ENCODE measurements around the gene ZNF473. TPM values are rescaled to one million over a fixed set of nuclear protein-coding genes. Genes with fewer than 3 reads are reported as not detected.

ZNF473 gene
- total RNA-seq, 1 donor from 2014 or later = 9.7 TPM

- H3K27ac Mint-ChIP-seq (ENCODE audit: unreplicated experiment) = peak within 1 kb of the TSS; percentile 100
- Histone ChIP-seq H3K27me3 (ENCODE audit: insufficient read depth, low read length) (no peaks in the 10 kb centered on the region), H3K9ac (ENCODE audit: low read length) (peak within 1 kb of the TSS; percentile 95), H4K20me1 (ENCODE audit: insufficient read depth, low read length) (peaks cover 28% of the 10 kb centered on the region), H3K27ac (ENCODE audit: low read depth, low read length) (peak within 1 kb of the TSS; percentile 96), H3K4me3 (ENCODE audit: insufficient read depth, low read depth, low read length) (peak within 1 kb of the TSS; percentile 95), H2AFZ (ENCODE audit: low read depth, low read length) (peak within 1 kb of the TSS; percentile 95), H3K36me3 (ENCODE audit: insufficient read depth, low read length) (peaks cover 2% of the 10 kb centered on the region), H3K79me2 (ENCODE audit: insufficient read depth, low read length) (peaks cover 78% of the 10 kb centered on the region), H3K4me2 (ENCODE audit: low read length) (peak within 1 kb of the TSS; percentile 94), H3K9me3 (ENCODE audit: insufficient read depth, low read depth, low read length) (no peaks in the 10 kb centered on the region), H3K4me1 (ENCODE audit: insufficient read depth, low read length) (peaks cover 10% of the 10 kb centered on the region)
- peaks cover 10% of the 10 kb centered on the region for H3K4me1 Mint-ChIP-seq (ENCODE audit: low read depth, unreplicated experiment)
- H3K4me3 Mint-ChIP-seq (ENCODE audit: unreplicated experiment) = peak within 1 kb of the TSS; percentile 100
- peak; percentile 99 for DNase-seq (ENCODE audit: low read depth)
- H3K36me3 Mint-ChIP-seq (ENCODE audit: low read depth, unreplicated experiment) = peaks cover 13% of the 10 kb centered on the region
- FAIRE-seq = peak; percentile 94
- no peaks in the 10 kb centered on the region for H3K27me3 Mint-ChIP-seq (ENCODE audit: low read depth, unreplicated experiment)
- H3K9me3 Mint-ChIP-seq (ENCODE audit: unreplicated experiment) = peaks cover 5% of the 10 kb centered on the region
- TF ChIP-seq EZH2 (IDR thresholded peaks at IDR 0.05; ENCODE audit: insufficient read depth, low read length) (no peak), CTCF (IDR thresholded peaks at IDR 0.05; ENCODE audit: insufficient read depth, low read depth, low read length) (no peak)
Measured at GRCh38 chr19:50025022-50025793, 597 bp upstream of the ZNF473 start, which contains the start of gene VRK3. Gene VRK3 (minus strand): TSS chr19:50025372. CDS start chr19:50016162, 9,210 bp downstream.

GRCh38 chr19:50026550-50026906 is 723 bp downstream of the ZNF473 start:
- no peak overlapping the region for H3K27ac ChIP-seq (ENCODE audit: low read depth, low read length)
- H3K4me1 ChIP-seq (ENCODE audit: insufficient read depth, low read length) = peaks cover 10% of the 10 kb centered on the region
- TF ChIP-seq CTCF (IDR thresholded peaks at IDR 0.05; ENCODE audit: insufficient read depth, low read depth, low read length) (no peak), EZH2 (IDR thresholded peaks at IDR 0.05; ENCODE audit: insufficient read depth, low read length) (no peak)
- H3K4me3 Mint-ChIP-seq (ENCODE audit: unreplicated experiment) = peak overlapping the region; percentile 100
- H3K79me2 ChIP-seq (ENCODE audit: insufficient read depth, low read length) = peaks cover 83% of the 10 kb centered on the region
- peaks cover 5% of the 10 kb centered on the region for H3K9me3 Mint-ChIP-seq (ENCODE audit: unreplicated experiment)
- peaks cover 10% of the 10 kb centered on the region for H3K4me1 Mint-ChIP-seq (ENCODE audit: low read depth, unreplicated experiment)
- no peaks in the 10 kb centered on the region for H3K9me3 ChIP-seq (ENCODE audit: insufficient read depth, low read depth, low read length)
- peaks cover 23% of the 10 kb centered on the region for H4K20me1 ChIP-seq (ENCODE audit: insufficient read depth, low read length)
- no peak overlapping the region for H3K9ac ChIP-seq (ENCODE audit: low read length)
- peaks cover 18% of the 10 kb centered on the region for H3K36me3 Mint-ChIP-seq (ENCODE audit: low read depth, unreplicated experiment)
- FAIRE-seq = no peak
- H3K27me3 Mint-ChIP-seq (ENCODE audit: low read depth, unreplicated experiment) = no peaks in the 10 kb centered on the region
- peak overlapping the region; percentile 28 for H3K27ac Mint-ChIP-seq (ENCODE audit: unreplicated experiment)
- DNase-seq (ENCODE audit: low read depth) = no peak
- no peak overlapping the region for H2AFZ ChIP-seq (ENCODE audit: low read depth, low read length)
- H3K27me3 ChIP-seq (ENCODE audit: insufficient read depth, low read length) = no peaks in the 10 kb centered on the region
- peaks cover 2% of the 10 kb centered on the region for H3K36me3 ChIP-seq (ENCODE audit: insufficient read depth, low read length)
- peak overlapping the region; percentile 94 for H3K4me2 ChIP-seq (ENCODE audit: low read length)
- peak overlapping the region; percentile 95 for H3K4me3 ChIP-seq (ENCODE audit: insufficient read depth, low read depth, low read length)

GRCh38 chr19:50030225-50030624 is 4.4 kb downstream of the ZNF473 start:
- no peak for DNase-seq (ENCODE audit: low read depth)
- FAIRE-seq = no peak
- no peak overlapping the region for H3K4me3 ChIP-seq (ENCODE audit: insufficient read depth, low read depth, low read length)
- Mint-ChIP-seq H3K4me3 (ENCODE audit: unreplicated experiment) (no peak overlapping the region), H3K27ac (ENCODE audit: unreplicated experiment) (no peak overlapping the region), H3K9me3 (ENCODE audit: unreplicated experiment) (peaks cover 8% of the 10 kb centered on the region), H3K36me3 (ENCODE audit: low read depth, unreplicated experiment) (peaks cover 46% of the 10 kb centered on the region), H3K4me1 (ENCODE audit: low read depth, unreplicated experiment) (peaks cover 6% of the 10 kb centered on the region), H3K27me3 (ENCODE audit: low read depth, unreplicated experiment) (no peaks in the 10 kb centered on the region)
- H2AFZ ChIP-seq (ENCODE audit: low read depth, low read length) = no peak overlapping the region
- no peak overlapping the region for H3K4me2 ChIP-seq (ENCODE audit: low read length)
- peaks cover 3% of the 10 kb centered on the region for H3K4me1 ChIP-seq (ENCODE audit: insufficient read depth, low read length)
- H3K9me3 ChIP-seq (ENCODE audit: insufficient read depth, low read depth, low read length) = no peaks in the 10 kb centered on the region
- H3K27ac ChIP-seq (ENCODE audit: low read depth, low read length) = no peak overlapping the region
- no peak overlapping the region for H3K9ac ChIP-seq (ENCODE audit: low read length)
- no peaks in the 10 kb centered on the region for H3K27me3 ChIP-seq (ENCODE audit: insufficient read depth, low read length)
- H3K79me2 ChIP-seq (ENCODE audit: insufficient read depth, low read length) = peaks cover 64% of the 10 kb centered on the region
- peaks cover 20% of the 10 kb centered on the region for H4K20me1 ChIP-seq (ENCODE audit: insufficient read depth, low read length)
- peaks cover 11% of the 10 kb centered on the region for H3K36me3 ChIP-seq (ENCODE audit: insufficient read depth, low read length)
- TF ChIP-seq EZH2 (IDR thresholded peaks at IDR 0.05; ENCODE audit: insufficient read depth, low read length) (no peak), CTCF (IDR thresholded peaks at IDR 0.05; ENCODE audit: insufficient read depth, low read depth, low read length) (no peak)
